Mesenchymal stem cell (in vitro differentiated cells and primary cell): ENCODE results near the gene OSBPL9.

Experiments
- DNase-seq: peaks from one replicate; pipeline ENCODE4 v3.0.0-alpha.2; 2013
- H2AFZ ChIP-seq: one replicate; pipeline ENCODE4 v1.6.1; 2013; ENCODE audit warnings: low read depth, mild to moderate bottlenecking, control low read depth, inconsistent platforms, low read length, moderate library complexity
- H2AK5ac ChIP-seq: 2 replicates; pipeline ENCODE4 v1.6.1; 2013; ENCODE audit warnings: low read length, moderate library complexity, mild to moderate bottlenecking, inconsistent platforms; ENCODE audit not compliant: severe bottlenecking
- H2BK120ac ChIP-seq: one replicate; pipeline ENCODE4 v1.6.1; 2013; ENCODE audit warnings: low read depth, mild to moderate bottlenecking, inconsistent platforms, low read length, moderate library complexity
- H2BK12ac ChIP-seq, 2 experiments: one replicate each; pipeline ENCODE4 v1.6.1; 2013; ENCODE audit warnings: inconsistent platforms in 2 of 2, low read length in 2 of 2, mild to moderate bottlenecking in 2 of 2, moderate library complexity in 2 of 2, control low read depth in 1 of 2
- H2BK15ac ChIP-seq: one replicate; pipeline ENCODE4 v1.6.1; 2013; ENCODE audit warnings: mild to moderate bottlenecking, low read depth, inconsistent platforms; ENCODE audit not compliant: poor library complexity, severe bottlenecking
- H2BK5ac ChIP-seq: 2 replicates; pipeline ENCODE4 v1.6.1; 2013; ENCODE audit warnings: low read depth, mild to moderate bottlenecking, low read length, control low read depth, inconsistent platforms; ENCODE audit not compliant: poor library complexity, severe bottlenecking
- H3K14ac ChIP-seq, 2 experiments: one replicate each; pipeline ENCODE4 v1.6.1; 2013; ENCODE audit warnings: inconsistent platforms in 2 of 2, low read length in 2 of 2, control low read depth in 1 of 2, mild to moderate bottlenecking in 1 of 2, moderate library complexity in 1 of 2
- H3K18ac ChIP-seq, 2 experiments: one replicate each; pipeline ENCODE4 v1.6.1; 2013; ENCODE audit warnings: inconsistent platforms in 2 of 2, low read length in 2 of 2, control low read depth in 1 of 2, low read depth in 1 of 2, mild to moderate bottlenecking in 1 of 2
- H3K23ac ChIP-seq, 2 experiments: one replicate each; pipeline ENCODE4 v1.6.1; 2013; ENCODE audit warnings: inconsistent platforms in 2 of 2, low read length in 2 of 2, mild to moderate bottlenecking in 2 of 2, moderate library complexity in 2 of 2, control low read depth in 1 of 2
- H3K27ac ChIP-seq: 2 replicates; pipeline ENCODE4 v1.5.1; 2013; ENCODE audit warnings: mild to moderate bottlenecking, moderate library complexity, low read length, control low read depth, inconsistent platforms; ENCODE audit not compliant: poor library complexity, severe bottlenecking
- H3K27me3 ChIP-seq, 2 experiments: 2 replicates each; pipeline versions ENCODE4 v1.6.1 to v1.7.0; 2013; ENCODE audit warnings: low read length in 2 of 2, mild to moderate bottlenecking in 2 of 2, moderate library complexity in 2 of 2, control low read depth in 1 of 2, inconsistent platforms in 1 of 2; ENCODE audit not compliant: control insufficient read depth in 1 of 2, insufficient read depth in 1 of 2
- H3K36me3 ChIP-seq, 2 experiments: 2 replicates each; pipeline versions ENCODE4 v1.6.1 to v1.7.0; 2013; ENCODE audit warnings: low read length in 2 of 2, control low read depth in 1 of 2, inconsistent platforms in 1 of 2, low read depth in 1 of 2, mild to moderate bottlenecking in 1 of 2; ENCODE audit not compliant: insufficient read depth in 2 of 2, control insufficient read depth in 1 of 2
- H3K4ac ChIP-seq, 2 experiments: one replicate each; pipeline ENCODE4 v1.6.1; 2013; ENCODE audit warnings: inconsistent platforms in 2 of 2, low read length in 2 of 2, mild to moderate bottlenecking in 2 of 2, moderate library complexity in 2 of 2, control low read depth in 1 of 2, low read depth in 1 of 2
- H3K4me1 ChIP-seq: 2 replicates; pipeline ENCODE4 v1.6.1; 2013; ENCODE audit warnings: low read depth, low read length, control low read depth; ENCODE audit not compliant: control insufficient read depth, insufficient read depth
- H3K4me2 ChIP-seq: 2 replicates; pipeline ENCODE4 v1.6.1; 2013; ENCODE audit warnings: low read length, mild to moderate bottlenecking, inconsistent platforms; ENCODE audit not compliant: poor library complexity, severe bottlenecking
- H3K4me3 ChIP-seq, 2 experiments: 2 replicates each; pipeline versions ENCODE4 v1.5.1 to v1.7.0; 2013; ENCODE audit warnings: low read length in 2 of 2, mild to moderate bottlenecking in 2 of 2, control low read depth in 1 of 2, low read depth in 1 of 2; ENCODE audit not compliant: insufficient read depth in 1 of 2
- H3K79me1 ChIP-seq: replicated peaks from 2 replicates; pipeline ENCODE4 v1.6.1; 2013; ENCODE audit warnings: mild to moderate bottlenecking, control low read depth, low read length, inconsistent platforms; ENCODE audit not compliant: poor library complexity, severe bottlenecking
- H3K9ac ChIP-seq: 2 replicates; pipeline ENCODE4 v1.7.0; 2013; ENCODE audit warnings: mild to moderate bottlenecking, low read length, moderate library complexity
- H3K9me3 ChIP-seq: 2 replicates; pipeline ENCODE4 v1.7.0; 2013; ENCODE audit warnings: mild to moderate bottlenecking, low read length; ENCODE audit not compliant: control insufficient read depth
- H4K8ac ChIP-seq: one replicate; pipeline ENCODE4 v1.6.1; 2013; ENCODE audit warnings: inconsistent platforms, mild to moderate bottlenecking, low read length, moderate library complexity
- H4K91ac ChIP-seq: one replicate; pipeline ENCODE4 v1.6.1; 2013; ENCODE audit warnings: mild to moderate bottlenecking, low read length, inconsistent platforms
- WGBS: methylation state at CpG from one replicate; pipeline ENCODE4 v1.1.7; 2013; ENCODE audit warnings: mixed read lengths; 5-methylcytosine and 5-hydroxymethylcytosine counted together

Gene OSBPL9

DNA sequence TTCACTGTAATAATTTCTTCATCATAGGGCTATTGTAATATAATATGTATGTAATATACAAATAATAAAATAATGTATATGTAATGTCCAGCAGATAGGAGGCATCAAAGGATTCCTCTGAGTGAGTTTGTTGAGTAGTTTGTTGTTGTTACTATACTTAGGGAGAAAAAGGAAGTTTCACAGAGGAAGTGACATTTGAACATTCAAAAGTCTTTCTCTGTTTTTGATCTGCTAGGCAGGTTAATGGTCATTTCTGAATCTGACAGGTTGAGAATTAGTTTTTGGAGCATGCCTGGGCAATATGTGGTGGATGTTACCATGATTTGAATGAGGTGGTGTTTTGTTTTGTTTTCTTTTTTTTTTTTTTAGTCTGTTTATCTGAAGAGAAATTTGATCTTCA is 159.5 kb downstream of the OSBPL9 start:
- no peak overlapping the region for H4K91ac ChIP-seq
- H4K8ac ChIP-seq: no peak overlapping the region
- no peaks in the 10 kb centered on the region for H3K9me3 ChIP-seq
- H3K79me1 ChIP-seq: peaks cover 13% of the 10 kb centered on the region
- no peak overlapping the region for H3K14ac ChIP-seq
- H3K4me3 ChIP-seq: no peak overlapping the region
- H2BK12ac ChIP-seq: no peak overlapping the region
- H3K36me3 ChIP-seq: peaks cover 14 to 66% of the 10 kb centered on the region in 2 experiments
- no peak overlapping the region for H2BK120ac ChIP-seq
- H2BK5ac ChIP-seq: no peak overlapping the region
- H2AFZ ChIP-seq: no peak overlapping the region
- H3K4me1 ChIP-seq: no peaks in the 10 kb centered on the region
- no peak overlapping the region for H3K18ac ChIP-seq
- DNase-seq: no peak
- no peak overlapping the region for H3K27ac ChIP-seq
- H3K9ac ChIP-seq: no peak overlapping the region
- no peak overlapping the region for H3K4me2 ChIP-seq
- no peaks in the 10 kb centered on the region for H3K27me3 ChIP-seq
- H2BK15ac ChIP-seq: no peak overlapping the region
- H2AK5ac ChIP-seq: no peak overlapping the region
- H3K23ac ChIP-seq: no peak overlapping the region
- H3K4ac ChIP-seq: no peak overlapping the region

DNA sequence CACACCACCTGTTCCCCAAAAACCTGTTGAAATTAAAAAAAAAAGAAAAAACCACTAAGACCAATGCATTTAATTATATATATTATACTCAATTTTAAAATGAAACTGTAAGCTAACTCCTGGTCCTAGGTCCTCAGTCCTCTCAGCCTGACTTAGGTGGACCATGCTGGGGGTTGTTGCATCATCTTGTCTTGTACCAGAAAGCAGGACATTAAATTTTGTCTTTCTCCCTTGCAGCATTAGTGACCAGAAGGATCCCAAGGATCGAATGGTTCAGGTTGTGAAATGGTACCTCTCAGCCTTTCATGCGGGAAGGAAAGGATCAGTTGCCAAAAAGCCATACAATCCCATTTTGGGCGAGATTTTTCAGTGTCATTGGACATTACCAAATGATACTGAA is 164.0 kb downstream of the OSBPL9 start:
- Histone ChIP-seq H3K4me1 (no peaks in the 10 kb centered on the region), H2AFZ (no peak overlapping the region), H3K23ac (no peak overlapping the region), H3K4me2 (no peak overlapping the region), H3K27ac (no peak overlapping the region), H2BK12ac (no peak overlapping the region), H3K79me1 (peaks cover 6% of the 10 kb centered on the region), H3K18ac (no peak overlapping the region), H3K27me3 (no peaks in the 10 kb centered on the region), H2AK5ac (no peak overlapping the region), H3K9me3 (no peaks in the 10 kb centered on the region), H4K8ac (no peak overlapping the region), H3K9ac (no peak overlapping the region), H2BK120ac (no peak overlapping the region), H3K4ac (no peak overlapping the region), H3K36me3 (peaks cover 15 to 75% of the 10 kb centered on the region in 2 experiments), H3K14ac (no peak overlapping the region), H3K4me3 (no peak overlapping the region), H2BK5ac (no peak overlapping the region), H2BK15ac (no peak overlapping the region), H4K91ac (no peak overlapping the region)
- DNase-seq: no peak
- 96% methylated on average over 2 of the region's 3 CpGs for WGBS

DNA sequence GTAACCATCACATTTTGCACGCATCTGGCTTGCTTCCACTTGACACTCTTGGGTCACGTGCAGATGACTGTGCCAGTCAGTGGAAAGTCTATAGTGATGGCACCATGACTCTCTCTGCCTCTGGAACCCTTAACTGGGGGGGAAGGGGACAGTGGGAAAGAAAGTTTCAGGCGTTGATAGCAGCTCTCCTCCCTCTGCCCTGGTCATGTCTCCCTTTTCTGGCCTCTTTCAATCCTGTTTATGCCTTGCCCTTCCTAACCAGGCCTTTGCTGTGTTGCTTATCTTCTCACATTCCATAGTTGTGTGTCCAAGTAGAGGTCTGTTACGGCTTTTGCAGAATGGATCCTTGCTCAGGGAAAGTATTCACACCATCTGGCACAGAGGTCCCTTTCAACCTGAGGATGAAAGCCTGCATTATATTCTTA is 168.1 kb downstream of the OSBPL9 start:
- peaks cover 19 to 89% of the 10 kb centered on the region in 2 experiments for H3K36me3 ChIP-seq
- H3K18ac ChIP-seq: no peak overlapping the region
- no peak overlapping the region for H3K9ac ChIP-seq
- H3K14ac ChIP-seq: no peak overlapping the region
- no peaks in the 10 kb centered on the region for H3K4me1 ChIP-seq
- H2BK120ac ChIP-seq: no peak overlapping the region
- H2BK15ac ChIP-seq: no peak overlapping the region
- H4K8ac ChIP-seq: peak overlapping the region; percentile 10
- no peak overlapping the region for H3K23ac ChIP-seq
- no peak overlapping the region for H3K4me2 ChIP-seq
- H2AFZ ChIP-seq: no peak overlapping the region
- H4K91ac ChIP-seq: no peak overlapping the region
- no peak overlapping the region for H2BK5ac ChIP-seq
- no peaks in the 10 kb centered on the region for H3K9me3 ChIP-seq
- H3K27ac ChIP-seq: no peak overlapping the region
- 84% methylated on average over 3 of the region's 4 CpGs for WGBS
- no peak overlapping the region for H2AK5ac ChIP-seq
- peaks cover 1% of the 10 kb centered on the region for H3K79me1 ChIP-seq
- H2BK12ac ChIP-seq: no peak overlapping the region
- peak; percentile 59 for DNase-seq
- no peak overlapping the region for H3K4me3 ChIP-seq
- H3K4ac ChIP-seq: no peak overlapping the region
- H3K27me3 ChIP-seq: no peaks in the 10 kb centered on the region

DNA sequence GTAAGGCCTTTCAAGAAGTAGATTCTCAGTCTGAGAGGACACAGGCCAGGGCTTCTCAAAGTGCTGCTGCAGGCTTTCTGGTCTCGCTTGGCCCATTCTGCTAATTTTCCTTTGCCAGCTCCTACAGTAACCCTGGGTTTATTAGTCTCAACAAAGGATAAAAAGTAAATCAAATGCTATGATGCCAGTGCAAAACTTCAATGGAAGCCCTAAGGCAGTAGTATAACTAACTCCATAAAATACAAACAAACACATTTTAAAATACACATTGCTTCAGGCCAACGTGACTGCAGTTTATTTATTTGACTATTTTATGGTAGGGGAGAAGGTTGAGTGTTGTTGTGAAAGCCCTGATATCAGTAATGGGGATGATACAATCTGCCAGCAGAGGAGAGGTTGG is 172.0 kb downstream of the OSBPL9 start:
- Histone ChIP-seq H3K4me3 (no peak overlapping the region), H3K18ac (no peak overlapping the region), H3K4ac (no peak overlapping the region), H2AFZ (no peak overlapping the region), H3K79me1 (peaks cover 5% of the 10 kb centered on the region), H4K8ac (no peak overlapping the region), H3K9me3 (no peaks in the 10 kb centered on the region), H2BK120ac (no peak overlapping the region), H4K91ac (no peak overlapping the region), H3K4me1 (no peaks in the 10 kb centered on the region), H2BK12ac (no peak overlapping the region), H3K23ac (no peak overlapping the region), H2AK5ac (no peak overlapping the region), H3K27ac (no peak overlapping the region), H2BK15ac (no peak overlapping the region), H3K9ac (no peak overlapping the region), H3K36me3 (peaks cover 41 to 100% of the 10 kb centered on the region in 2 experiments), H3K4me2 (no peak overlapping the region), H3K27me3 (no peaks in the 10 kb centered on the region), H2BK5ac (no peak overlapping the region), H3K14ac (no peak overlapping the region)
- DNase-seq: no peak
- WGBS: no CpG with 5 or more reads among the region's 2 CpGs
